A549 (cell line): ENCODE results near the gene TAS2R60.

Experiments
- CTCF ChIP-seq: fragments of >200 bp; sonication (Bioruptor Twin); formaldehyde crosslinking; IDR thresholded peaks from 3 replicates; pipeline ENCODE4 v1.5.1; 2016
- HDAC2 ChIP-seq: fragments of 200-600 bp; sonication (generic); IDR thresholded peaks from 2 replicates; pipeline ENCODE4 v1.6.1; 2016
- HOXA7 ChIP-seq: fragments of 250-450 bp; sonication (Bioruptor Pico); IDR thresholded peaks from 2 replicates; pipeline ENCODE4 v1.5.0; 2020; ENCODE audit warnings: mild to moderate bottlenecking, moderate library complexity
- MYC ChIP-seq: IDR thresholded peaks from 2 replicates; pipeline ENCODE4 v1.6.1; 2012; ENCODE audit warnings: mild to moderate bottlenecking, inconsistent platforms, low read length, improper control_type of control experiment, borderline replicate concordance
- USF2 ChIP-seq: fragments of 450-650 bp; IDR thresholded peaks from 2 replicates; pipeline ENCODE4 v1.6.1; 2014; ENCODE audit warnings: antibody characterized with exemption
- ZFP36 ChIP-seq: fragments of 450-650 bp; IDR thresholded peaks from 2 replicates; pipeline ENCODE4 v1.6.1; 2014; ENCODE audit warnings: borderline replicate concordance; ENCODE audit not compliant: partially characterized antibody

GRCh38 chr7:143399151-143399550 lies 44.1 kb upstream of the TAS2R60 start:
- TF ChIP-seq HOXA7 (CRISPR knock-in tag) (no peak), CTCF (no peak), ZFP36 (no peak), USF2 (no peak), HDAC2 (no peak), MYC (no peak)
